Nephron (organoid): ENCODE data around the gene SLC43A1.

ENCODE experiments used
- H3K27ac Mint-ChIP-seq, 3 experiments: 2 replicates each; pipeline ENCODE4 v1.8.0; 2020; ENCODE audit warnings: mixed read lengths in 3 of 3, mild to moderate bottlenecking in 2 of 3, moderate library complexity in 1 of 3
- H3K27me3 Mint-ChIP-seq: 2 replicates; pipeline ENCODE4 v1.8.0; 2021; ENCODE audit warnings: low read depth, mild to moderate bottlenecking, moderate library complexity, mixed read lengths
- H3K36me3 Mint-ChIP-seq: 2 replicates; pipeline ENCODE4 v1.8.0; 2020; ENCODE audit warnings: low read depth, mixed read lengths
- H3K4me1 Mint-ChIP-seq: 2 replicates; pipeline ENCODE4 v1.8.0; 2020; ENCODE audit warnings: mixed read lengths
- H3K4me3 Mint-ChIP-seq, 3 experiments: 2 replicates each; pipeline ENCODE4 v1.8.0; 2020; ENCODE audit warnings: mild to moderate bottlenecking in 3 of 3, mixed read lengths in 3 of 3, moderate library complexity in 2 of 3
- H3K9me3 Mint-ChIP-seq: 2 replicates; pipeline ENCODE4 v1.8.0; 2020; ENCODE audit warnings: mixed read lengths
- CTCF ChIP-seq, 3 experiments: fragments of 200-600 bp; sonication (generic); IDR thresholded peaks; one replicate each; pipeline ENCODE4 v1.5.0; 2021; ENCODE audit warnings: antibody characterized with exemption in 3 of 3; ENCODE audit not compliant: unreplicated experiment in 3 of 3

SLC43A1 gene

GRCh38 chr11:57552479-57552878 is 37.0 kb upstream of the SLC43A1 start:
- Mint-ChIP-seq H3K27me3 (no peaks in the 10 kb centered on the region), H3K4me1 (no peaks in the 10 kb centered on the region), H3K27ac (no peak overlapping the region), H3K4me3 (no peak overlapping the region), H3K9me3 (no peaks in the 10 kb centered on the region), H3K36me3 (peaks cover 41% of the 10 kb centered on the region)
- no peak for TF ChIP-seq CTCF (IDR thresholded peaks at IDR 0.05; ENCODE audit: unreplicated experiment in 3 of 3)

GRCh38 chr11:57551941-57552340 is 36.4 kb upstream of the SLC43A1 start:
- no peaks in the 10 kb centered on the region for H3K9me3 Mint-ChIP-seq
- no peaks in the 10 kb centered on the region for H3K27me3 Mint-ChIP-seq
- TF ChIP-seq CTCF (IDR thresholded peaks at IDR 0.05; ENCODE audit: unreplicated experiment in 3 of 3) = no peak
- no peaks in the 10 kb centered on the region for H3K4me1 Mint-ChIP-seq
- peaks cover 35% of the 10 kb centered on the region for H3K36me3 Mint-ChIP-seq
- no peak overlapping the region for H3K4me3 Mint-ChIP-seq
- no peak overlapping the region for H3K27ac Mint-ChIP-seq

GRCh38 chr11:57549983-57550382 is 34.5 kb upstream of the SLC43A1 start:
- Mint-ChIP-seq H3K36me3 (peaks cover 21% of the 10 kb centered on the region), H3K9me3 (no peaks in the 10 kb centered on the region), H3K27ac (no peak overlapping the region), H3K27me3 (no peaks in the 10 kb centered on the region), H3K4me1 (no peaks in the 10 kb centered on the region), H3K4me3 (no peak overlapping the region)
- TF ChIP-seq CTCF (IDR thresholded peaks at IDR 0.05; ENCODE audit: unreplicated experiment in 3 of 3) = no peak

- Mint-ChIP-seq H3K36me3 (peaks cover 11% of the 10 kb centered on the region), H3K27ac (no peak overlapping the region), H3K4me1 (no peaks in the 10 kb centered on the region), H3K4me3 (no peak overlapping the region), H3K9me3 (no peaks in the 10 kb centered on the region), H3K27me3 (peaks cover 2% of the 10 kb centered on the region)
- TF ChIP-seq CTCF (IDR thresholded peaks at IDR 0.05; ENCODE audit: unreplicated experiment in 3 of 3) = no peak
These were observed 32.4 kb upstream of the SLC43A1 start for GRCh38 chr11:57547854-57548377.

GRCh38 chr11:57546869-57547475 is 31.5 kb upstream of the SLC43A1 start:
- H3K4me3 Mint-ChIP-seq = no peak overlapping the region
- H3K27me3 Mint-ChIP-seq = peaks cover 4% of the 10 kb centered on the region

More at GRCh38 chr11:57546869-57547475, 31.5 kb upstream of the SLC43A1 start:
- Mint-ChIP-seq H3K4me1 (no peaks in the 10 kb centered on the region), H3K9me3 (no peaks in the 10 kb centered on the region), H3K27ac (no peak overlapping the region), H3K36me3 (peaks cover 1% of the 10 kb centered on the region)
- no peak for TF ChIP-seq CTCF (IDR thresholded peaks at IDR 0.05; ENCODE audit: unreplicated experiment in 3 of 3)
